GM21619 (cell line): Measurements from ENCODE around the gene TATDN2.
"Not testable (repeated sequence)": the region's sequence is repeated elsewhere in the genome, so short reads cannot be mapped to it uniquely, and the experiment has no call there.

Experiments
- ATAC-seq: cut with Tn5 transposase; IDR thresholded peaks from one replicate; pipeline ENCODE4 v1.9.1; 2021; ENCODE audit not compliant: unreplicated experiment

Gene TATDN2

GRCh38 chr3:10289787-10290355, 41.6 kb downstream of the TATDN2 start:
- ATAC-seq, result no peak

GRCh38 chr3:10290481-10291176, 42.4 kb downstream of the TATDN2 start:
- no peak for ATAC-seq

- ATAC-seq, result no peak
Observed at GRCh38 chr3:10291641-10292040, 43.4 kb downstream of the TATDN2 start.

GRCh38 chr3:10292505-10293419, 44.5 kb downstream of the TATDN2 start, which contains the start of gene GHRL:
GHRL (minus strand) TSS chr3:10292947; CDS start chr3:10290180, 2,767 bp downstream.
- ATAC-seq, result peak; percentile 77

- no peak for ATAC-seq
Observed at GRCh38 chr3:10294030-10294586, 45.8 kb downstream of the TATDN2 start.

GRCh38 chr3:10298064-10298463, 49.8 kb downstream of the TATDN2 start:
- ATAC-seq, result not testable (repeated sequence)

GRCh38 chr3:10299175-10299574, 50.9 kb downstream of the TATDN2 start:
- ATAC-seq, result no peak

- ATAC-seq, result no peak
Observed at GRCh38 chr3:10299679-10300078, 51.4 kb downstream of the TATDN2 start.

- ATAC-seq, result no peak
Observed at GRCh38 chr3:10300087-10300486, 51.8 kb downstream of the TATDN2 start.

GRCh38 chr3:10303105-10303504, 54.8 kb downstream of the TATDN2 start:
- ATAC-seq, result no peak

GRCh38 chr3:10303785-10304184, 55.5 kb downstream of the TATDN2 start:
- no peak for ATAC-seq

GRCh38 chr3:10304905-10305304, 56.6 kb downstream of the TATDN2 start:
- no peak for ATAC-seq

- no peak for ATAC-seq
Observed at GRCh38 chr3:10305331-10305902, 57.2 kb downstream of the TATDN2 start.

GRCh38 chr3:10306156-10306555, 57.9 kb downstream of the TATDN2 start:
- ATAC-seq, result no peak

GRCh38 chr3:10308678-10309077, 60.4 kb downstream of the TATDN2 start:
- ATAC-seq, result no peak

GRCh38 chr3:10309736-10310135, 61.5 kb downstream of the TATDN2 start:
- no peak for ATAC-seq

- ATAC-seq, result no peak
Observed at GRCh38 chr3:10310578-10310977, 62.3 kb downstream of the TATDN2 start.

GRCh38 chr3:10311710-10312109, 63.5 kb downstream of the TATDN2 start:
- no peak for ATAC-seq

GRCh38 chr3:10312391-10312790, 64.1 kb downstream of the TATDN2 start:
- no peak for ATAC-seq

- no peak for ATAC-seq
Observed at GRCh38 chr3:10312861-10313260, 64.6 kb downstream of the TATDN2 start.

- ATAC-seq, result no peak
Observed at GRCh38 chr3:10315101-10315500, 66.8 kb downstream of the TATDN2 start.
